Vagina (tissue), 2 donors: ENCODE data around the gene TRIM15.

Experiments used
- CTCF ChIP-seq, 3 experiments: fragments of 450-650 bp in 2 of 3; fragments of 200-600 bp in 1 of 3; sonication (generic) in 1 of 3; IDR thresholded peaks; one replicate each; pipeline ENCODE4 v1.5.1; 2017 to 2019; ENCODE audit warnings: antibody characterized with exemption in 3 of 3, mild to moderate bottlenecking in 2 of 3, moderate library complexity in 2 of 3
- POLR2A ChIP-seq, 2 donors: fragments of 450-650 bp; IDR thresholded peaks; one replicate each; pipeline ENCODE4 v1.6.1; 2017; ENCODE audit warnings: antibody characterized with exemption in 2 of 2, mild to moderate bottlenecking in 2 of 2, moderate library complexity in 2 of 2
- POLR2AphosphoS5 ChIP-seq, 2 donors: sonication (generic); formaldehyde crosslinking; IDR thresholded peaks; one replicate each; pipeline ENCODE4 v1.9.0; 2017; ENCODE audit warnings: antibody characterized with exemption in 2 of 2, mild to moderate bottlenecking in 2 of 2, low read depth in 1 of 2; ENCODE audit not compliant: insufficient read depth in 1 of 2

DNA sequence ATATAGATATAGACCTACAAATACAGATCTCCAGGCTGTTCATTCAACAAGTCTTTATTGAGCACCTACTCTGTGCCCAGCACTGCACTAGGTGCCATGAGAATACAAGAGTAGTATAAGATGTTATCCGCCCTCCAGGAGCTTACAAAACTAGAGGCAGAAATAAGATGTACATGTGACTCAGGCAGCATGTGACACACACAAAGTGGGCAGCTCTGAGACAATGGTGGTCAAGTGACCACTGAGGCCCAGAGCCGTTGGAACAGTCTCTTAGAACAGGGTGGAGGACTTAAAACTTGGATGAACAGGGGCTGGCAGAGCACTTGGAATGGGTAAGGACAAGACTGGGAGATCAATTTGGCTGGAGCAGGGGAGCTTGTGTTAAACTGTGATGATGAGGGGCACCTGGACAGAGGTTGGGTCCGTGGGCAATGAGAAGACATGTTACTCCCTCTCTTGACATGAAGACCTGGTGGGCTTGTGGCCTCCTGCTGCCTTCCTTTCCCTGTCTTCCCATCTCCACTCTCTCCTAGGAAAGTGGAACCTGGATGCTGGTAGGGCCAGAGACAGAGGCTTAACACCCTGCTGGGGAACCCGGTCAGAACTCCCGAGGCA lies 21.2 kb downstream of the TRIM15 start:
- TF ChIP-seq CTCF (IDR thresholded peaks at IDR 0.05): no peak
- TF ChIP-seq POLR2A (IDR thresholded peaks at IDR 0.05): no peak
- no peak for TF ChIP-seq POLR2AphosphoS5 (IDR thresholded peaks at IDR 0.05; ENCODE audit: insufficient read depth in 1 of 2, low read depth in 1 of 2)
